T-helper 22 cell (primary cell): ENCODE data around the gene SYNDIG1L.
"Not testable (repeated sequence)": the region's sequence is repeated elsewhere in the genome, so short reads cannot be mapped to it uniquely, and the experiment has no call there.

Source experiments
- DNase-seq: peaks from one replicate; pipeline ENCODE4 v3.0.0-alpha.2; 2020; ENCODE audit warnings: low read depth

Gene SYNDIG1L

GRCh38 chr14:74402401-74403251 is 23.4 kb downstream of the SYNDIG1L start:
- DNase-seq: no peak

GRCh38 chr14:74401504-74402241 is 24.3 kb downstream of the SYNDIG1L start:
- DNase-seq: peak; percentile 33

GRCh38 chr14:74400919-74401503 is 25.0 kb downstream of the SYNDIG1L start:
- DNase-seq: no peak

- DNase-seq: no peak
Measured at GRCh38 chr14:74400031-74400685, 25.9 kb downstream of the SYNDIG1L start.

GRCh38 chr14:74395094-74395493 is 30.9 kb downstream of the SYNDIG1L start:
- DNase-seq: no peak

GRCh38 chr14:74394549-74394948 is 31.5 kb downstream of the SYNDIG1L start:
- no peak for DNase-seq

GRCh38 chr14:74392616-74393570 is 33.1 kb downstream of the SYNDIG1L start:
- DNase-seq: no peak

GRCh38 chr14:74391479-74391878 is 34.5 kb downstream of the SYNDIG1L start:
- no peak for DNase-seq

- DNase-seq: not testable (repeated sequence)
Measured at GRCh38 chr14:74390505-74390904, 35.5 kb downstream of the SYNDIG1L start.

GRCh38 chr14:74389980-74390379 is 36.0 kb downstream of the SYNDIG1L start:
- DNase-seq: no peak

- DNase-seq: no peak
Measured at GRCh38 chr14:74382231-74382630, 43.8 kb downstream of the SYNDIG1L start.

GRCh38 chr14:74381571-74381970 is 44.4 kb downstream of the SYNDIG1L start:
- not testable (repeated sequence) for DNase-seq

- DNase-seq: no peak
Measured at GRCh38 chr14:74380845-74381244, 45.2 kb downstream of the SYNDIG1L start.

- no peak for DNase-seq
Measured at GRCh38 chr14:74380172-74380571, 45.8 kb downstream of the SYNDIG1L start.

GRCh38 chr14:74377976-74378690 is 47.9 kb downstream of the SYNDIG1L start:
- no peak for DNase-seq

- no peak for DNase-seq
Measured at GRCh38 chr14:74368441-74368840, 57.6 kb downstream of the SYNDIG1L start.

GRCh38 chr14:74368026-74368425 is 58.0 kb downstream of the SYNDIG1L start:
- DNase-seq: no peak

- DNase-seq: no peak
Measured at GRCh38 chr14:74364271-74364880, 61.6 kb downstream of the SYNDIG1L start.

- peak; percentile 9 for DNase-seq
Measured at GRCh38 chr14:74362361-74362915, 63.6 kb downstream of the SYNDIG1L start.

GRCh38 chr14:74360163-74360562 is 65.8 kb downstream of the SYNDIG1L start:
- no peak for DNase-seq
